ENCODE data around the gene GRIK5.

GRCh38 chr19:42093505-42093904, 23.5 kb upstream of the GRIK5 start:
- TF ChIP-seq POLR2AphosphoS5 (IDR thresholded peaks at IDR 0.05; ENCODE audit: borderline replicate concordance, low read depth, low read length) (no peak), EZH2 (IDR thresholded peaks at IDR 0.05) (no peak)
